HepG2 (cell line): Measurements from ENCODE around the gene YIF1A. TPM values are rescaled to one million over a fixed set of nuclear protein-coding genes. Genes with fewer than 3 reads are reported as not detected.

Experiments
- DMAP1 ChIP-seq: IDR thresholded peaks from 2 replicates; pipeline ENCODE4 v1.6.1; 2016
- GTF2F1 ChIP-seq: fragments of 150-350 bp; IDR thresholded peaks from 2 replicates; pipeline ENCODE4 v1.6.1; 2014; ENCODE audit warnings: low read length
- PRPF4 ChIP-seq: fragments of 200-400 bp; formaldehyde crosslinking; IDR thresholded peaks from 2 replicates; pipeline ENCODE4 v1.6.1; 2016; ENCODE audit warnings: low read length, low read depth; ENCODE audit not compliant: poor library complexity, severe bottlenecking
- SPEN ChIP-seq: sonication (generic); formaldehyde crosslinking; IDR thresholded peaks from 2 replicates; pipeline ENCODE4 v1.5.1; 2020; ENCODE audit warnings: low read depth, mild to moderate bottlenecking, missing genetic modification reagents
- STAG1 ChIP-seq: sonication (generic); formaldehyde crosslinking; IDR thresholded peaks from 2 replicates; pipeline ENCODE4 v1.4.0; 2020; ENCODE audit warnings: missing genetic modification reagents
- XRCC5 ChIP-seq: fragments of 200-400 bp; formaldehyde crosslinking; optimal IDR thresholded peaks from 2 replicates; pipeline ENCODE3; 2017; ENCODE audit warnings: mild to moderate bottlenecking, low read length
- ZBTB7A ChIP-seq: sonication (generic); formaldehyde crosslinking; IDR thresholded peaks from 2 replicates; pipeline ENCODE4 v1.8.0; 2022; ENCODE audit warnings: mild to moderate bottlenecking, missing genetic modification reagents
- ZC3H13 ChIP-seq: sonication (generic); formaldehyde crosslinking; IDR thresholded peaks from 2 replicates; pipeline ENCODE4 v1.8.1; 2023; ENCODE audit warnings: mild to moderate bottlenecking, missing genetic modification reagents, moderate library complexity
- ZFP1 ChIP-seq: IDR thresholded peaks from 2 replicates; pipeline ENCODE4 v1.6.1; 2016
- ZFP41 ChIP-seq: sonication (generic); formaldehyde crosslinking; IDR thresholded peaks from 2 replicates; pipeline ENCODE4 v1.4.0; 2020; ENCODE audit warnings: mild to moderate bottlenecking, missing genetic modification reagents, borderline replicate concordance
- ZFY ChIP-seq: sonication (generic); formaldehyde crosslinking; IDR thresholded peaks from 2 replicates; pipeline ENCODE4 v1.4.0; 2020; ENCODE audit warnings: missing genetic modification reagents
- ZNF224 ChIP-seq: sonication (generic); formaldehyde crosslinking; IDR thresholded peaks from 2 replicates; pipeline ENCODE4 v1.5.0; 2020; ENCODE audit warnings: mild to moderate bottlenecking, missing genetic modification reagents
- ZNF672 ChIP-seq: sonication (generic); formaldehyde crosslinking; IDR thresholded peaks from 2 replicates; pipeline ENCODE4 v1.8.1; 2022; ENCODE audit warnings: missing genetic modification reagents
- polyA plus RNA-seq, 8 experiments: library from polyadenylated mRNA; depleted of rRNA in 3 of 8; stranded (reverse) in 7 of 8; unstranded in 1 of 8; fragments of >200 nt; fragmentation: Illumina TruSeq in 4 of 8; extraction: Trizol in 4 of 8; gene quantifications; 2 replicates each; pipeline versions ENCODE4 v1.2.1 to v1.2.3, GENCODE V29; 2011 to 2016; ENCODE audit warnings: low read depth in 4 of 8, missing spikeins in 1 of 8, mixed read lengths in 1 of 8; ENCODE audit not compliant: insufficient read depth in 1 of 8
- total RNA-seq, 5 experiments: library from RNA; depleted of rRNA; stranded (reverse); fragments of >200 nt; fragmentation: Illumina TruSeq; extraction: Trizol; gene quantifications; 2 replicates each; pipeline ENCODE4 v1.2.3, GENCODE V29; 2016; ENCODE audit warnings: low read depth in 1 of 5
- TF ChIP-seq, protein P1 (sequence below): sonication (generic); formaldehyde crosslinking; IDR thresholded peaks from 2 replicates; pipeline ENCODE4 v1.5.0; 2020; ENCODE audit warnings: mild to moderate bottlenecking, missing genetic modification reagents, borderline replicate concordance
- TF ChIP-seq, protein P2 (sequence below): IDR thresholded peaks from 2 replicates; pipeline ENCODE4 v1.6.1; 2016; ENCODE audit warnings: missing biosample characterization, missing genetic modification reagents, low read depth
- TF ChIP-seq, protein P3 (sequence below): sonication (generic); formaldehyde crosslinking; IDR thresholded peaks from 2 replicates; pipeline ENCODE4 v1.4.0; 2020; ENCODE audit warnings: missing genetic modification reagents
- TF ChIP-seq, protein P4 (sequence below): sonication (generic); formaldehyde crosslinking; IDR thresholded peaks from 2 replicates; pipeline ENCODE4 v1.5.0; 2020; ENCODE audit warnings: mild to moderate bottlenecking, missing genetic modification reagents, moderate library complexity
- TF ChIP-seq, protein P5 (sequence below): sonication (generic); formaldehyde crosslinking; IDR thresholded peaks from 2 replicates; pipeline ENCODE4 v1.4.0; 2020; ENCODE audit warnings: missing genetic modification reagents

Gene YIF1A
- total and polyA plus RNA-seq, 2 of the 13 experiments (the other 11 are each of a cell fraction or from before 2014, with no cell fraction given) = 133 to 145 TPM

DNA sequence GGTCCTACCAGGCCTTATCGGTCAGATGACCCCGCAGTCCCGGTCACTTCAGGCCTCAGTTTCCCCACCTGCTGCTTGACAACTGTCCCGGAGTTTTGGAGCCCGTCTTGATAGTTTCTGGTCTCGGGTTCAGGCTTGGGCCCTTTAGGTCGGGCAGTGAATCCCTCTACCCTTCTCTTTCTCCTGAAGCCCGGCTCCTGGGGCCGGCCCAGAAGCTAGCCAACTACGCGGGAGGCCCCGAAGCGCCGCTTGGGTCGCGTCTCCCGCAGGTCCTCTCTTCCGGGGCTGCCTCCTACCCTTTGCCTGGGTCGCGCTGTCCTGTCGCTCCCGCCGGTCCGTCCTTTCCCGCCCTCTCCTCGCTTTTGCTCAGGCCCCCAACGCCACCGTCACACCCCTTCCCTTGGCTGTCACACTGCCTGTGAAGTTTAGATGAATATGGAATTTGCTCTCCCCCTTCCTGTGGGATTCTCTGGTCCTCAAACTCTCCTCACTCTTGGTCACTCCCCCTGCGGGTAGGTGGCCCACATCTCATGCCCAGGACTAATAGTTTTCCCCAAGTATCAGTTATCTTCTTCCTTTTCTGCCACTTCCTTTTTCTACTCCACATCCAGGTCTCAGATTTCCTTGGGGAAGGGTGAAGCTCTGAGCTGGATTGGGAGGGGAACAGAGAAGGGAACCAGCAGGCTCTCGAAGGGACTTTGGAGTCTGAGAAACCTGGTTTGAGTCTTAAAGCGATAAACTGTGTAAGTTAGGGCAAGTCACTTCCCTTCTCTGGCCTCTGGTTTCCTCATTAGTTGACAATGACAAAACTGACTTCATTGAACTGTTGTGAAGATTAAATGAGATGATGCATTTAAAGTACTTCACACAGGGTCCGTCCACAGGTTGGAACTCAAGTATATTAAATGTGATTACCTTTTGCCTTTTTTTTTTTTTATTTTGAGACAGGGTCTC is 19.7 kb downstream of the YIF1A start (continued):
- TF ChIP-seq ZC3H13 (CRISPR knock-in tag) = no peak
- TF ChIP-seq ZNF672 (CRISPR knock-in tag) = no peak
- no peak for TF ChIP-seq ZFP1 (CRISPR knock-in tag)
- TF ChIP-seq ZNF224 (CRISPR knock-in tag) = 0 out of 2 replicates have a peak, but pooled peaks have one; percentile 70
- TF ChIP-seq ZBTB7A (CRISPR knock-in tag) = no peak
- TF ChIP-seq, protein P1, sequence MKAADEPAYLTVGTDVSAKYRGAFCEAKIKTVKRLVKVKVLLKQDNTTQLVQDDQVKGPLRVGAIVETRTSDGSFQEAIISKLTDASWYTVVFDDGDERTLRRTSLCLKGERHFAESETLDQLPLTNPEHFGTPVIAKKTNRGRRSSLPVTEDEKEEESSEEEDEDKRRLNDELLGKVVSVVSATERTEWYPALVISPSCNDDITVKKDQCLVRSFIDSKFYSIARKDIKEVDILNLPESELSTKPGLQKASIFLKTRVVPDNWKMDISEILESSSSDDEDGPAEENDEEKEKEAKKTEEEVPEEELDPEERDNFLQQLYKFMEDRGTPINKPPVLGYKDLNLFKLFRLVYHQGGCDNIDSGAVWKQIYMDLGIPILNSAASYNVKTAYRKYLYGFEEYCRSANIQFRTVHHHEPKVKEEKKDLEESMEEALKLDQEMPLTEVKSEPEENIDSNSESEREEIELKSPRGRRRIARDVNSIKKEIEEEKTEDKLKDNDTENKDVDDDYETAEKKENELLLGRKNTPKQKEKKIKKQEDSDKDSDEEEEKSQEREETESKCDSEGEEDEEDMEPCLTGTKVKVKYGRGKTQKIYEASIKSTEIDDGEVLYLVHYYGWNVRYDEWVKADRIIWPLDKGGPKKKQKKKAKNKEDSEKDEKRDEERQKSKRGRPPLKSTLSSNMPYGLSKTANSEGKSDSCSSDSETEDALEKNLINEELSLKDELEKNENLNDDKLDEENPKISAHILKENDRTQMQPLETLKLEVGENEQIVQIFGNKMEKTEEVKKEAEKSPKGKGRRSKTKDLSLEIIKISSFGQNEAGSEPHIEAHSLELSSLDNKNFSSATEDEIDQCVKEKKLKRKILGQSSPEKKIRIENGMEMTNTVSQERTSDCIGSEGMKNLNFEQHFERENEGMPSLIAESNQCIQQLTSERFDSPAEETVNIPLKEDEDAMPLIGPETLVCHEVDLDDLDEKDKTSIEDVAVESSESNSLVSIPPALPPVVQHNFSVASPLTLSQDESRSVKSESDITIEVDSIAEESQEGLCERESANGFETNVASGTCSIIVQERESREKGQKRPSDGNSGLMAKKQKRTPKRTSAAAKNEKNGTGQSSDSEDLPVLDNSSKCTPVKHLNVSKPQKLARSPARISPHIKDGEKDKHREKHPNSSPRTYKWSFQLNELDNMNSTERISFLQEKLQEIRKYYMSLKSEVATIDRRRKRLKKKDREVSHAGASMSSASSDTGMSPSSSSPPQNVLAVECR = peak; percentile 37; the same call in 1 of the 2 replicates
- TF ChIP-seq ZFP41 (CRISPR knock-in tag) = no peak
- TF ChIP-seq ZFY (CRISPR knock-in tag) = peak; percentile 6; the same call in 1 of the 2 replicates
- no peak for TF ChIP-seq SPEN
- TF ChIP-seq, protein P2, sequence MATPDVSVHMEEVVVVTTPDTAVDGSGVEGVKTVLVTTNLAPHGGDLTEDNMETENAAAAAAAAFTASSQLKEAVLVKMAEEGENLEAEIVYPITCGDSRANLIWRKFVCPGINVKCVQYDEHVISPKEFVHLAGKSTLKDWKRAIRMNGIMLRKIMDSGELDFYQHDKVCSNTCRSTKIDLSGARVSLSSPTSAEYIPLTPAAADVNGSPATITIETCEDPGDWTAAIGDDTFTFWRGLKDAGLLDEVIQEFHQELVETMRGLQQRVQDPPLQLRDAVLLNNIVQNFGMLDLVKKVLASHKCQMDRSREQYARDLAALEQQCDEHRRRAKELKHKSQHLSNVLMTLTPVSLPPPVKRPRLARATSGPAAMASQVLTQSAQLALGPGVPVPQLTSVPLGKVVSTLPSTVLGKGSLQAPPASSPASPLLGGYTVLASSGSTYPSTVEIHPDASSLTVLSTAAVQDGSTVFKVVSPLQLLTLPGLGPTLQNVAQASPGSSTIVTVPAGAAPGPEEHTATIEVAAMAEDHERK (CRISPR knock-in tag) = no peak
- no peak for TF ChIP-seq DMAP1
- TF ChIP-seq PRPF4 = no peak
- no peak for TF ChIP-seq GTF2F1
- TF ChIP-seq, protein P3, sequence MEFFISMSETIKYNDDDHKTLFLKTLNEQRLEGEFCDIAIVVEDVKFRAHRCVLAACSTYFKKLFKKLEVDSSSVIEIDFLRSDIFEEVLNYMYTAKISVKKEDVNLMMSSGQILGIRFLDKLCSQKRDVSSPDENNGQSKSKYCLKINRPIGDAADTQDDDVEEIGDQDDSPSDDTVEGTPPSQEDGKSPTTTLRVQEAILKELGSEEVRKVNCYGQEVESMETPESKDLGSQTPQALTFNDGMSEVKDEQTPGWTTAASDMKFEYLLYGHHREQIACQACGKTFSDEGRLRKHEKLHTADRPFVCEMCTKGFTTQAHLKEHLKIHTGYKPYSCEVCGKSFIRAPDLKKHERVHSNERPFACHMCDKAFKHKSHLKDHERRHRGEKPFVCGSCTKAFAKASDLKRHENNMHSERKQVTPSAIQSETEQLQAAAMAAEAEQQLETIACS = no peak
- TF ChIP-seq, protein P4, sequence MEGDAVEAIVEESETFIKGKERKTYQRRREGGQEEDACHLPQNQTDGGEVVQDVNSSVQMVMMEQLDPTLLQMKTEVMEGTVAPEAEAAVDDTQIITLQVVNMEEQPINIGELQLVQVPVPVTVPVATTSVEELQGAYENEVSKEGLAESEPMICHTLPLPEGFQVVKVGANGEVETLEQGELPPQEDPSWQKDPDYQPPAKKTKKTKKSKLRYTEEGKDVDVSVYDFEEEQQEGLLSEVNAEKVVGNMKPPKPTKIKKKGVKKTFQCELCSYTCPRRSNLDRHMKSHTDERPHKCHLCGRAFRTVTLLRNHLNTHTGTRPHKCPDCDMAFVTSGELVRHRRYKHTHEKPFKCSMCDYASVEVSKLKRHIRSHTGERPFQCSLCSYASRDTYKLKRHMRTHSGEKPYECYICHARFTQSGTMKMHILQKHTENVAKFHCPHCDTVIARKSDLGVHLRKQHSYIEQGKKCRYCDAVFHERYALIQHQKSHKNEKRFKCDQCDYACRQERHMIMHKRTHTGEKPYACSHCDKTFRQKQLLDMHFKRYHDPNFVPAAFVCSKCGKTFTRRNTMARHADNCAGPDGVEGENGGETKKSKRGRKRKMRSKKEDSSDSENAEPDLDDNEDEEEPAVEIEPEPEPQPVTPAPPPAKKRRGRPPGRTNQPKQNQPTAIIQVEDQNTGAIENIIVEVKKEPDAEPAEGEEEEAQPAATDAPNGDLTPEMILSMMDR (CRISPR knock-in tag) = peak; percentile 10; the same call in 1 of the 2 replicates
- TF ChIP-seq, protein P5, sequence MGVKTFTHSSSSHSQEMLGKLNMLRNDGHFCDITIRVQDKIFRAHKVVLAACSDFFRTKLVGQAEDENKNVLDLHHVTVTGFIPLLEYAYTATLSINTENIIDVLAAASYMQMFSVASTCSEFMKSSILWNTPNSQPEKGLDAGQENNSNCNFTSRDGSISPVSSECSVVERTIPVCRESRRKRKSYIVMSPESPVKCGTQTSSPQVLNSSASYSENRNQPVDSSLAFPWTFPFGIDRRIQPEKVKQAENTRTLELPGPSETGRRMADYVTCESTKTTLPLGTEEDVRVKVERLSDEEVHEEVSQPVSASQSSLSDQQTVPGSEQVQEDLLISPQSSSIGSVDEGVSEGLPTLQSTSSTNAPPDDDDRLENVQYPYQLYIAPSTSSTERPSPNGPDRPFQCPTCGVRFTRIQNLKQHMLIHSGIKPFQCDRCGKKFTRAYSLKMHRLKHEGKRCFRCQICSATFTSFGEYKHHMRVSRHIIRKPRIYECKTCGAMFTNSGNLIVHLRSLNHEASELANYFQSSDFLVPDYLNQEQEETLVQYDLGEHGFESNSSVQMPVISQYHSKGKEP (CRISPR knock-in tag) = no peak
- TF ChIP-seq XRCC5 = no peak
- no peak for TF ChIP-seq STAG1 (CRISPR knock-in tag)
